ENCODE measurements around the gene E2F3.

DNA sequence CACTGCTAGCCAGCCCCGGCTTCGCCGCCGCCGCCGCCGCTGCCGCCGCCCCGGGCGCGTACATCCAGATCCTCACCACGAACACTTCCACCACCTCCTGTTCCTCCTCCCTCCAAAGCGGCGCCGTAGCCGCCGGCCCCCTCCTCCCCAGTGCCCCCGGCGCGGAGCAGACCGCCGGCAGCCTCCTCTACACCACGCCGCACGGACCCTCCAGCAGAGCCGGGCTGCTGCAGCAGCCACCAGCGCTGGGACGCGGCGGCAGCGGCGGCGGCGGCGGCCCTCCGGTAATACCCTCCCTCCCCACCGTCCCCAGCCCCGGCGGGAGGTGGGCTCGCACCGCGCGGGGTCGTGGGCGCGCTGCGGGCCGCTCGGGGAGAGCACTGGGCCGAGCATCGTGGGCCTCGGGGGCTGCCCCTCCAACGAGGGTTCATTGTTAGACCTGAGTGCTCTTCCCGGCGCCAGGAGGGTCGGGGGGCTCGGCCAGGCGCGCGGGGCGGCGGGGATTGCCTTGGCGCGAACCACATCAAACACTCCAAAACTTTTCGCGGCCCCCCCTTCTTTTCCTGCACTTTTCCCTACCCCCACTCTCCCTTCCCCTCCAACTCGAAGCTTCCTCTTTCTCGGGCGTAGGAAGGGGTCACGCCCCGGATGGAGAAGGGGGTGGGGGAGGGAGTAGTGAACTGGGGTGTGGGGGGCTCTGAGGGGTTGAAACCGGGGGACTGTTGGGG, 827 bp downstream of the E2F3 start:
- TF ChIP-seq POLR2A (IDR thresholded peaks at IDR 0.05), result no peak
- TF ChIP-seq, protein P1, sequence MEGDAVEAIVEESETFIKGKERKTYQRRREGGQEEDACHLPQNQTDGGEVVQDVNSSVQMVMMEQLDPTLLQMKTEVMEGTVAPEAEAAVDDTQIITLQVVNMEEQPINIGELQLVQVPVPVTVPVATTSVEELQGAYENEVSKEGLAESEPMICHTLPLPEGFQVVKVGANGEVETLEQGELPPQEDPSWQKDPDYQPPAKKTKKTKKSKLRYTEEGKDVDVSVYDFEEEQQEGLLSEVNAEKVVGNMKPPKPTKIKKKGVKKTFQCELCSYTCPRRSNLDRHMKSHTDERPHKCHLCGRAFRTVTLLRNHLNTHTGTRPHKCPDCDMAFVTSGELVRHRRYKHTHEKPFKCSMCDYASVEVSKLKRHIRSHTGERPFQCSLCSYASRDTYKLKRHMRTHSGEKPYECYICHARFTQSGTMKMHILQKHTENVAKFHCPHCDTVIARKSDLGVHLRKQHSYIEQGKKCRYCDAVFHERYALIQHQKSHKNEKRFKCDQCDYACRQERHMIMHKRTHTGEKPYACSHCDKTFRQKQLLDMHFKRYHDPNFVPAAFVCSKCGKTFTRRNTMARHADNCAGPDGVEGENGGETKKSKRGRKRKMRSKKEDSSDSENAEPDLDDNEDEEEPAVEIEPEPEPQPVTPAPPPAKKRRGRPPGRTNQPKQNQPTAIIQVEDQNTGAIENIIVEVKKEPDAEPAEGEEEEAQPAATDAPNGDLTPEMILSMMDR (IDR thresholded peaks at IDR 0.05), result no peak
